NCI-H460 (cell line): ENCODE data around the gene NUDT9. TPM values are rescaled to one million over a fixed set of nuclear protein-coding genes. Genes with fewer than 3 reads are reported as not detected.

Experiments used
- DNase-seq: peaks from one replicate; pipeline ENCODE4 v3.0.0-alpha.2; 2016; ENCODE audit warnings: low read depth; ENCODE audit errors: extremely low read depth
- small RNA-seq, 2 experiments: library from RNA; depleted of rRNA; stranded (forward); fragments of <200 nt; gene quantifications; one replicate each; pipeline ENCODE3, GENCODE V24; 2014
- total RNA-seq: library from RNA; depleted of rRNA; stranded (reverse); fragments of >200 nt; shearing (Covaris generic); gene quantifications from 2 replicates; pipeline ENCODE4 v1.2.3, GENCODE V29; 2014; rRNA removed

Gene NUDT9
- total RNA-seq, 1 experiment from 2014 or later, result 15.4 TPM

DNA sequence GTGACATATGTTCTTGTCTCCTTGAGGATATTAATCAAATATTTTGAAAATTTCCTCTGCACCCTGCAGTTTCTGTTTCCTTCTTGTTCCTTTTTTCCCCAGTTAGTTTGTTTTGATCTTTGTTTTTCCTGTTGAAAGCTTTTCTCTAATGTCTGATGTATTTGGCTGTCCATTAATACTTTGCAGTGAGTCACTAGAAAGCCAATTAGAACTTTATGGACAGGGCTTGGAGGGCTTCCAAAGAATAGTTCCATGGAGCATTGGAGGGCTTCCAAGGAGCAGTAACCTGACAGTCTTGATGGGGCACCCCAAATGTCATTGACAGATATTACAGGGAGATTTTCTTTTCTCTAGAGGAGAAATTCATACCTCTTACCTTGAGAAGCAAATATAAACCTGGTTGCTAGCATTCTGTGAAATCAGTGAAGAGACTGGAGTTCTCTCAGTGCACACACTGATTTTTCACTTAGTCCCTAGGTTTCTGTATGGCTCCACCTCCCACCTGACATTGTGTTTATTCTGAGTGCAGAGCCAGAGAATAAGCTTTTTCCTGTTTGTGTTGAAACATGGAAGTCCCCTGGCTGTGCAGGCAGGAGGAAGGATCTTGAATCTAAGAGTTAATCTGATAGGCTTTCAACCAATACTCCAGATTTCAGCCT, 80.3 kb downstream of the NUDT9 start:
- DNase-seq, result no peak

DNA sequence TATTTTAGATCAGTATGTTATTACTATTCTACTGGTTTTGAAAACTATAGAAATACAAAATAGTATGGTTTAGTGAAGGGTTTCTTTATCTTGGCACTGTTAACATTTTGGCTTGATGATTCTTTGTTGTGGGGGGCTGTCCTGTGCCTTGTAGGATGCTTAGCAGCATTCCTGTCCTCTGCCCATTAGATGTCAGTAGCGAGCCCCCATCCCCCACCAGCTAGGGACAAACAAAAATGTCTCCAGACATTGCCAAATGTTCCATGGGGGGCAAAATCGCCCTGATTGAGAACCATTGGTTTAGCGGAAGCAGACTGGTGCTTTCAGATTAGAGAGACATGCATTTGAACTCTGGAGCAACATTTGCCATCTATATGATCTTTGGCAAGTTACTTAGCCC, 83.5 kb downstream of the NUDT9 start:
- DNase-seq, result no peak

DNA sequence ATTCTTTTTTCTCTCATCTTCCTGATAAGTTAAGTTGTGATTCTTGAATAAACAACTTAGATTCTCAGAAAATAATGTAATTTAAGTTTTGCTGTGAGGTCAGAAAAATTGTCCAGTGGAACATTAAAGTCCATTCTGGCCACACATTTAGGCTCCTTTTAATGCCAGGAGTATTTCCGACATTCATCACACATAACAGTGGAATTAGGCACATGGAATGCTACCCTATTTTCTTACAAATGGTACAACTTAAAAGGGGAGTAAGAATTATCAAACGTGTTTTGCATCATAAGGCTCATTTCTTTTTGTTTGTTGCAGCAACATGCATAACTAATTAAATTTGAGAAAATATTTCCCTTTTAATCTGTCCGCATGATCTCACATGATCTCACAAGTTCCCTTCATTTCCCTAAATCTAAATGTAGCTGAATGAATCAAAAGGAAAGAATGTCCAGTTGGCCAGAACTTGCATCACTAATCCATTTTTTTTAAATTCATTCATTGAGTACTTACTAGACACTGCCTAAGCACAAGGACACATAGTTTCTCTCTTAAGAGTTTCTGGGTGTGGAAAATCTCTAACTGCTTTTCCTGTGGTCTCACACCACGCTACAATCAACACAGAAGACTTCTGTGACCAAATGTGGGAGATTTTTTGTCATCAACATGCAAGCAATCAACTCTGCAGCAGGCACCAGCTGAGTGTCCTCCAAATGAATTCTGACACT, 84.8 kb downstream of the NUDT9 start:
- no peak for DNase-seq

Small RNA genes lying within 50 kb of the gene (small RNA-seq; reads per million reads assigned to genes)
- 0 reads per million in 2 experiments for gene RN7SL681P

Other genes starting within 250 kb of the NUDT9 start
- gene KLHL8, start 202.0 kb upstream of the NUDT9 start, total RNA-seq, result 8.7 and 11.6 TPM in 2 replicates
- 0.17 and 0.20 TPM in 2 replicates for gene HSD17B13, start 99.7 kb upstream of the NUDT9 start, total RNA-seq
- gene HSD17B11, start 31.4 kb upstream of the NUDT9 start, total RNA-seq, result 57.0 and 64.3 TPM in 2 replicates
- gene SPARCL1, start 106.8 kb downstream of the NUDT9 start, total RNA-seq, result not detected in 2 replicates
- gene DSPP, start 186.0 kb downstream of the NUDT9 start, total RNA-seq, result not detected in 2 replicates
- 0.02 TPM in 1 of 2 replicates, not detected in the other for gene DMP1, start 227.7 kb downstream of the NUDT9 start, total RNA-seq